ENCODE results near the gene FAM184B.
"Not testable (repeated sequence)": the region's sequence is repeated elsewhere in the genome, so short reads cannot be mapped to it uniquely, and the experiment has no call there.

The FAM184B gene

GRCh38 chr4:17682222-17682566 lies 99.2 kb downstream of the FAM184B start:
- no peak for DNase-seq (ENCODE audit: low read depth)

GRCh38 chr4:17681281-17682221 lies 99.9 kb downstream of the FAM184B start:
- no peak for DNase-seq (ENCODE audit: low read depth)

GRCh38 chr4:17680559-17681280 lies 100.7 kb downstream of the FAM184B start:
- DNase-seq (ENCODE audit: low read depth) = no peak

GRCh38 chr4:17670423-17670822 lies 111.0 kb downstream of the FAM184B start:
- no peak for DNase-seq (ENCODE audit: low read depth)

- no peak for DNase-seq (ENCODE audit: low read depth)
Measured at GRCh38 chr4:17667653-17668201, 113.7 kb downstream of the FAM184B start.

- DNase-seq (ENCODE audit: low read depth) = no peak
Measured at GRCh38 chr4:17667253-17667652, 114.2 kb downstream of the FAM184B start.

- no peak for DNase-seq (ENCODE audit: low read depth)
Measured at GRCh38 chr4:17665852-17666251, 115.6 kb downstream of the FAM184B start.

GRCh38 chr4:17665346-17665745 lies 116.1 kb downstream of the FAM184B start:
- DNase-seq (ENCODE audit: low read depth) = no peak

- DNase-seq (ENCODE audit: low read depth) = no peak
Measured at GRCh38 chr4:17664755-17665154, 116.7 kb downstream of the FAM184B start.

- DNase-seq (ENCODE audit: low read depth) = no peak
Measured at GRCh38 chr4:17662694-17663093, 118.7 kb downstream of the FAM184B start.

GRCh38 chr4:17659196-17659595 lies 122.2 kb downstream of the FAM184B start:
- DNase-seq (ENCODE audit: low read depth) = not testable (repeated sequence)

- DNase-seq (ENCODE audit: low read depth) = no peak
Measured at GRCh38 chr4:17657849-17658248, 123.6 kb downstream of the FAM184B start.

GRCh38 chr4:17657090-17657489 lies 124.3 kb downstream of the FAM184B start:
- DNase-seq (ENCODE audit: low read depth) = no peak

GRCh38 chr4:17654701-17655100 lies 126.7 kb downstream of the FAM184B start:
- DNase-seq (ENCODE audit: low read depth) = no peak

- no peak for DNase-seq (ENCODE audit: low read depth)
Measured at GRCh38 chr4:17650406-17650805, 131.0 kb downstream of the FAM184B start.

- no peak for DNase-seq (ENCODE audit: low read depth)
Measured at GRCh38 chr4:17647927-17648326, 133.5 kb downstream of the FAM184B start.

GRCh38 chr4:17647176-17647806 lies 134.1 kb downstream of the FAM184B start:
- no peak for DNase-seq (ENCODE audit: low read depth)

- DNase-seq (ENCODE audit: low read depth) = no peak
Measured at GRCh38 chr4:17646693-17647092, 134.7 kb downstream of the FAM184B start.

GRCh38 chr4:17642398-17642783 lies 139.0 kb downstream of the FAM184B start:
- no peak for DNase-seq (ENCODE audit: low read depth)

GRCh38 chr4:17639136-17639535 lies 142.3 kb downstream of the FAM184B start:
- DNase-seq (ENCODE audit: low read depth) = no peak

GRCh38 chr4:17636696-17637622 lies 144.5 kb downstream of the FAM184B start:
- DNase-seq (ENCODE audit: low read depth) = peak; percentile 34

All from T-helper 22 cell (primary cell).